HL-60 (cell line): ENCODE data around the gene NRL.

Source experiments
- DNase-seq, 2 experiments: peaks; one replicate each; pipeline ENCODE4 v3.0.0-alpha.2; 2010 to 2020; ENCODE audit warnings: low read depth in 1 of 2, low spot score in 1 of 2
- H3K27ac ChIP-seq: fragments of 250-450 bp; sonication (Bioruptor Pico); replicated peaks from 2 replicates; pipeline ENCODE4 v1.5.1; 2020; ENCODE audit warnings: mild to moderate bottlenecking, moderate library complexity
- H3K27me3 ChIP-seq: fragments of 250-450 bp; sonication (Bioruptor Pico); 2 replicates; pipeline ENCODE4 v1.5.1; 2021; ENCODE audit warnings: mild to moderate bottlenecking, moderate library complexity; ENCODE audit not compliant: insufficient read depth, poor library complexity, severe bottlenecking
- H3K4me3 ChIP-seq: replicated peaks from 2 replicates; pipeline ENCODE4 v1.5.1; 2011; ENCODE audit warnings: mild to moderate bottlenecking, control low read depth, low read length; ENCODE audit not compliant: insufficient read depth
- GABPA ChIP-seq: IDR thresholded peaks from 2 replicates; pipeline ENCODE4 v1.6.1; 2012; ENCODE audit warnings: low read depth
- POLR2AphosphoS5 ChIP-seq: IDR thresholded peaks from 2 replicates; pipeline ENCODE4 v1.6.1; 2012; ENCODE audit warnings: low read depth
- SPI1 ChIP-seq: IDR thresholded peaks from 2 replicates; pipeline ENCODE4 v1.6.1; 2012; ENCODE audit warnings: low read depth, mild to moderate bottlenecking, borderline replicate concordance
- TF ChIP-seq, protein P1 (sequence below): IDR thresholded peaks from 2 replicates; pipeline ENCODE4 v1.6.1; 2012; ENCODE audit warnings: low read depth; ENCODE audit not compliant: insufficient replicate concordance
- TF ChIP-seq, protein P2 (sequence below): IDR thresholded peaks from one replicate; pipeline ENCODE4 v1.5.1; 2011; ENCODE audit warnings: low read length, control low read depth, inconsistent platforms; ENCODE audit not compliant: insufficient read depth

Gene NRL

DNA sequence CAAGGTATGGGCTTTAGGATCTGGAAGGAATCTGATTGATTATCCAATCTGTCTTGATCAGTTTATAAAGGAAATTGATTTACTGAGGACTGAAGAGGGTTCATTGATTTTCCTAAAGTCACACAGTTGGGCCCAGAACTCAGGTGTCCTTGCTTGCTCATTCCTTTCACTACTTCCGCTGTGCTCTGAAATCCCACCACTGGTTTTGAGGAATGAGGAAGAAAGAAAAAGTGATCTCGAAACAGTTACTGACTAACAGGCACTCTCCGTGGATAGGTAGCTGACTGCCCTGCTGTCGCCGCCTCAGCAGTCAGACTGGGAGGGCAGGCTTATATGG, 15.6 kb upstream of the NRL start, which contains the start of gene FITM1:
Gene FITM1, plus strand, starts transcription at position 280 of the 337 bp plus-strand sequence. CDS start 905 bp downstream, outside the sequence.
- TF ChIP-seq GABPA (no peak), SPI1 (no peak), POLR2AphosphoS5 (no peak)
- TF ChIP-seq, protein P1, sequence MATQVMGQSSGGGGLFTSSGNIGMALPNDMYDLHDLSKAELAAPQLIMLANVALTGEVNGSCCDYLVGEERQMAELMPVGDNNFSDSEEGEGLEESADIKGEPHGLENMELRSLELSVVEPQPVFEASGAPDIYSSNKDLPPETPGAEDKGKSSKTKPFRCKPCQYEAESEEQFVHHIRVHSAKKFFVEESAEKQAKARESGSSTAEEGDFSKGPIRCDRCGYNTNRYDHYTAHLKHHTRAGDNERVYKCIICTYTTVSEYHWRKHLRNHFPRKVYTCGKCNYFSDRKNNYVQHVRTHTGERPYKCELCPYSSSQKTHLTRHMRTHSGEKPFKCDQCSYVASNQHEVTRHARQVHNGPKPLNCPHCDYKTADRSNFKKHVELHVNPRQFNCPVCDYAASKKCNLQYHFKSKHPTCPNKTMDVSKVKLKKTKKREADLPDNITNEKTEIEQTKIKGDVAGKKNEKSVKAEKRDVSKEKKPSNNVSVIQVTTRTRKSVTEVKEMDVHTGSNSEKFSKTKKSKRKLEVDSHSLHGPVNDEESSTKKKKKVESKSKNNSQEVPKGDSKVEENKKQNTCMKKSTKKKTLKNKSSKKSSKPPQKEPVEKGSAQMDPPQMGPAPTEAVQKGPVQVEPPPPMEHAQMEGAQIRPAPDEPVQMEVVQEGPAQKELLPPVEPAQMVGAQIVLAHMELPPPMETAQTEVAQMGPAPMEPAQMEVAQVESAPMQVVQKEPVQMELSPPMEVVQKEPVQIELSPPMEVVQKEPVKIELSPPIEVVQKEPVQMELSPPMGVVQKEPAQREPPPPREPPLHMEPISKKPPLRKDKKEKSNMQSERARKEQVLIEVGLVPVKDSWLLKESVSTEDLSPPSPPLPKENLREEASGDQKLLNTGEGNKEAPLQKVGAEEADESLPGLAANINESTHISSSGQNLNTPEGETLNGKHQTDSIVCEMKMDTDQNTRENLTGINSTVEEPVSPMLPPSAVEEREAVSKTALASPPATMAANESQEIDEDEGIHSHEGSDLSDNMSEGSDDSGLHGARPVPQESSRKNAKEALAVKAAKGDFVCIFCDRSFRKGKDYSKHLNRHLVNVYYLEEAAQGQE, result no peak
- TF ChIP-seq, protein P2, sequence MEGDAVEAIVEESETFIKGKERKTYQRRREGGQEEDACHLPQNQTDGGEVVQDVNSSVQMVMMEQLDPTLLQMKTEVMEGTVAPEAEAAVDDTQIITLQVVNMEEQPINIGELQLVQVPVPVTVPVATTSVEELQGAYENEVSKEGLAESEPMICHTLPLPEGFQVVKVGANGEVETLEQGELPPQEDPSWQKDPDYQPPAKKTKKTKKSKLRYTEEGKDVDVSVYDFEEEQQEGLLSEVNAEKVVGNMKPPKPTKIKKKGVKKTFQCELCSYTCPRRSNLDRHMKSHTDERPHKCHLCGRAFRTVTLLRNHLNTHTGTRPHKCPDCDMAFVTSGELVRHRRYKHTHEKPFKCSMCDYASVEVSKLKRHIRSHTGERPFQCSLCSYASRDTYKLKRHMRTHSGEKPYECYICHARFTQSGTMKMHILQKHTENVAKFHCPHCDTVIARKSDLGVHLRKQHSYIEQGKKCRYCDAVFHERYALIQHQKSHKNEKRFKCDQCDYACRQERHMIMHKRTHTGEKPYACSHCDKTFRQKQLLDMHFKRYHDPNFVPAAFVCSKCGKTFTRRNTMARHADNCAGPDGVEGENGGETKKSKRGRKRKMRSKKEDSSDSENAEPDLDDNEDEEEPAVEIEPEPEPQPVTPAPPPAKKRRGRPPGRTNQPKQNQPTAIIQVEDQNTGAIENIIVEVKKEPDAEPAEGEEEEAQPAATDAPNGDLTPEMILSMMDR, result no peak
- Histone ChIP-seq H3K27ac (no peak within 1 kb of the TSS), H3K4me3 (no peak within 1 kb of the TSS), H3K27me3 (no peaks in the 10 kb centered on the region)
- DNase-seq, result no peak

DNA sequence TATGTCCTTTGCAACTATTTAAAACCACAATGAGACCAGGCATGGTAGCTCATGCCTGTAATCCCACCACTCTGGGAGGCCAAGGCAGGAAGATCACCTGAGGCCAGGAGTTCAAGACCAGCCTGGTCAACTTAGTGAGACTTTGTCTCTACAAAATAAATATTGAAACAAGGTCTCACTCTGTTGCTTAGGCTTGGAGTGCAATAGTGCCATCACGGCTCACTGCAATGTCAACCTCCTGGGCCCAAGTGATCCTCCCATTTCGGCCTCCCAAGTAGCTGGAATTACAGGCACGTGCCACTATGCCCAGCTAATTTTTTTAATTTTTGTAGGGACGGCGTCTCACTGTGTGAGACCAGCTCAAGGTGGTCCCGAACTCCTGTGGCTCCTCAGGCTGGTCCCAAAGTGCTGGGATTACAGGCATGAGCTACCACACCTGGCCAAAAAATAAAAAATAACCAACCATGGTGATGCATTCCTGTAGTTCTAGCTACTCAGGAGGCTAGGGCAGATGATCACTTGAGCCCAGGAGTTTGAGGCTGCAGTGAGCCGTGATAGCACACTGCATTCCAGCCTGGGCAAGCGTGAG, 14.8 kb upstream of the NRL start:
- no peaks in the 10 kb centered on the region for H3K27me3 ChIP-seq
- no peak overlapping the region for H3K27ac ChIP-seq
- TF ChIP-seq POLR2AphosphoS5 (no peak), GABPA (no peak), SPI1 (no peak)
- TF ChIP-seq, protein P2, result no peak
- TF ChIP-seq, protein P1, result no peak
- no peak for DNase-seq
- H3K4me3 ChIP-seq, result no peak overlapping the region

DNA sequence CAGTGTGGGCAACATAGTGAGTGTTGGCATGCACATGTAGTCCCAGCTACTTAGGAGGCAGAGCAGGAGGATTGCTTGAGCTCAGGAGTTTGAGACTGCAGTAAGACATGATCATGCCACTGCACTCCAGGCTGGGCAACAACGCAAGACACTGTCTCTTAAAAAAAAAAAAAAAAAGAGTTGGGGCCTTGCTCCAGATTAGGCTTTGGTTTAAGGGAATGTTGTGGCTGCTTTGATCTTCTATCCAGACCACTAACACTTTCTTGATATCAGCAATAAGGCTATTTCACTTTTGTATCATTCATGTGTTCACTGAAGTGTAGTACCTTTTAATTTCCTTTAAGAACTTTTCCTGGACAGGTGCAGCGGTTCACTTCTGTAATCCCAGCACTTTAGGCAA, 12.9 kb upstream of the NRL start:
- no peak for DNase-seq
- H3K27me3 ChIP-seq, result no peaks in the 10 kb centered on the region
- TF ChIP-seq SPI1 (no peak), POLR2AphosphoS5 (no peak), GABPA (no peak)
- TF ChIP-seq, protein P1, result no peak
- TF ChIP-seq, protein P2, result no peak
- H3K27ac ChIP-seq, result no peak overlapping the region
- no peak overlapping the region for H3K4me3 ChIP-seq
